Fibroblast of villous mesenchyme (primary cell): ENCODE results near the gene VAV3. TPM values are rescaled to one million over a fixed set of nuclear protein-coding genes. Genes with fewer than 3 reads are reported as not detected.

Experiments
- DNase-seq: peaks from one replicate; pipeline ENCODE4 v3.0.0-alpha.2; 2010; ENCODE audit warnings: low read depth
- H3K4me3 ChIP-seq: 2 replicates; pipeline ENCODE4 v1.5.1; 2011; ENCODE audit warnings: low read depth, mild to moderate bottlenecking, low read length
- CTCF ChIP-seq: IDR thresholded peaks from 2 replicates; pipeline ENCODE4 v1.5.1; 2012; ENCODE audit warnings: low read depth, mild to moderate bottlenecking, low read length; ENCODE audit not compliant: insufficient read depth
- total RNA-seq: library from RNA; depleted of rRNA; stranded (reverse); fragments of >200 nt; gene quantifications from 2 replicates; pipeline ENCODE4 v1.2.3, GENCODE V29; 2012

Gene VAV3
- total RNA-seq, 1 donor: 0.43 TPM

- DNase-seq: no peak
- TF ChIP-seq CTCF: no peak
- H3K4me3 ChIP-seq: no peak overlapping the region
Measured at GRCh38 chr1:107963008-107963407, 2.0 kb downstream of the VAV3 start.

GRCh38 chr1:107954719-107955415 is 10.1 kb downstream of the VAV3 start:
- no peak overlapping the region for H3K4me3 ChIP-seq
- no peak for TF ChIP-seq CTCF
- no peak for DNase-seq

GRCh38 chr1:107954126-107954525 is 10.9 kb downstream of the VAV3 start:
- no peak overlapping the region for H3K4me3 ChIP-seq
- no peak for TF ChIP-seq CTCF
- DNase-seq: no peak

GRCh38 chr1:107953556-107953955 is 11.4 kb downstream of the VAV3 start:
- no peak for TF ChIP-seq CTCF
- DNase-seq: no peak
- no peak overlapping the region for H3K4me3 ChIP-seq

- H3K4me3 ChIP-seq: no peak overlapping the region
- no peak for TF ChIP-seq CTCF
- no peak for DNase-seq
Measured at GRCh38 chr1:107952989-107953388, 12.0 kb downstream of the VAV3 start.

- no peak overlapping the region for H3K4me3 ChIP-seq
- no peak for DNase-seq
- TF ChIP-seq CTCF: no peak
Measured at GRCh38 chr1:107950464-107950863, 14.5 kb downstream of the VAV3 start.
